WTC11 (cell line): ENCODE measurements around the gene RRAGD. TPM values are rescaled to one million over a fixed set of nuclear protein-coding genes. Genes with fewer than 3 reads are reported as not detected.

Source experiments
- ATAC-seq: fragments of 200-7000 bp; cut with Tn5 transposase; 2 replicates; pipeline ENCODE4 v1.10.0; 2021; ENCODE audit warnings: mild to moderate bottlenecking, moderate library complexity
- CTCF ChIA-PET: fragments of 300-600 bp; sonication (Branson Sonifier 250); formaldehyde crosslinking; loops from one replicate; lab custom pipeline; 2021; ENCODE audit warnings: antibody characterized with exemption; lab: Charles Lee
- POLR2A ChIA-PET: fragments of 350-600 bp; sonication (Branson Sonifier 250); formaldehyde crosslinking; loops from one replicate; lab custom pipeline; 2021; ENCODE audit warnings: antibody characterized with exemption; lab: Charles Lee
- DNase-seq: peaks from one replicate; pipeline ENCODE4 v3.0.0; 2021; ENCODE audit warnings: low spot score
- H3K27ac Mint-ChIP-seq: 2 replicates; pipeline ENCODE4 v1.8.0; 2021; ENCODE audit warnings: mixed read lengths
- H3K27me3 Mint-ChIP-seq: 2 replicates; pipeline ENCODE4 v1.8.0; 2021; ENCODE audit warnings: low read depth, mild to moderate bottlenecking, moderate library complexity, mixed read lengths
- H3K36me3 Mint-ChIP-seq: 2 replicates; pipeline ENCODE4 v1.8.0; 2021; ENCODE audit warnings: mixed read lengths
- H3K4me1 Mint-ChIP-seq: 2 replicates; pipeline ENCODE4 v1.8.0; 2022; ENCODE audit warnings: mixed read lengths
- H3K4me3 Mint-ChIP-seq: 2 replicates; pipeline ENCODE4 v1.8.0; 2021; ENCODE audit warnings: mild to moderate bottlenecking, moderate library complexity, mixed read lengths
- H3K9me3 Mint-ChIP-seq: 2 replicates; pipeline ENCODE4 v1.8.0; 2021; ENCODE audit warnings: mixed read lengths
- ATF6 ChIP-seq: sonication (generic); formaldehyde crosslinking; IDR thresholded peaks from 2 replicates; pipeline ENCODE4 v1.8.1; 2023; ENCODE audit warnings: mild to moderate bottlenecking, missing genetic modification reagents
- ELF4 ChIP-seq: sonication (generic); formaldehyde crosslinking; IDR thresholded peaks from 2 replicates; pipeline ENCODE4 v1.8.1; 2022; ENCODE audit warnings: low read depth, mild to moderate bottlenecking, moderate library complexity, missing genetic modification reagents
- EMX1 ChIP-seq: fragments of 250-450 bp; sonication (Bioruptor Pico); IDR thresholded peaks from 2 replicates; pipeline ENCODE4 v1.8.0; 2021; ENCODE audit warnings: mild to moderate bottlenecking
- ETV6 ChIP-seq: sonication (generic); formaldehyde crosslinking; IDR thresholded peaks from 2 replicates; pipeline ENCODE4 v1.8.1; 2022; ENCODE audit warnings: mild to moderate bottlenecking, missing genetic modification reagents
- FOXP1 ChIP-seq: sonication (generic); formaldehyde crosslinking; IDR thresholded peaks from 2 replicates; pipeline ENCODE4 v1.8.0; 2022; ENCODE audit warnings: missing genetic modification reagents, mild to moderate bottlenecking, moderate library complexity, borderline replicate concordance
- GRHL2 ChIP-seq: fragments of 250-450 bp; sonication (Bioruptor Pico); IDR thresholded peaks from 2 replicates; pipeline ENCODE4 v1.8.0; 2022; ENCODE audit warnings: mild to moderate bottlenecking, moderate library complexity; ENCODE audit not compliant: insufficient replicate concordance, severe bottlenecking
- OVOL2 ChIP-seq: fragments of 250-450 bp; sonication (Bioruptor Pico); IDR thresholded peaks from 2 replicates; pipeline ENCODE4 v1.9.0; 2021; ENCODE audit warnings: mild to moderate bottlenecking, borderline replicate concordance
- PRRX2 ChIP-seq: fragments of 250-450 bp; sonication (Bioruptor Pico); IDR thresholded peaks from 2 replicates; pipeline ENCODE4 v1.8.0; 2021; ENCODE audit warnings: mild to moderate bottlenecking
- TCF7 ChIP-seq: sonication (generic); formaldehyde crosslinking; IDR thresholded peaks from 2 replicates; pipeline ENCODE4 v1.8.0; 2022; ENCODE audit warnings: mild to moderate bottlenecking, low read depth, missing genetic modification reagents, moderate library complexity
- ZNF219 ChIP-seq: sonication (generic); formaldehyde crosslinking; IDR thresholded peaks from 2 replicates; pipeline ENCODE4 v1.8.0; 2023; ENCODE audit warnings: missing genetic modification reagents, mild to moderate bottlenecking, borderline replicate concordance
- ZNF263 ChIP-seq: sonication (generic); formaldehyde crosslinking; IDR thresholded peaks from 2 replicates; pipeline ENCODE4 v1.8.1; 2022; ENCODE audit warnings: low read depth, mild to moderate bottlenecking, moderate library complexity, missing genetic modification reagents
- ZNF317 ChIP-seq: sonication (generic); formaldehyde crosslinking; IDR thresholded peaks from 2 replicates; pipeline ENCODE4 v1.8.1; 2023; ENCODE audit warnings: low read depth, mild to moderate bottlenecking, moderate library complexity, missing genetic modification reagents, borderline replicate concordance
- ZNF396 ChIP-seq: fragments of 250-450 bp; sonication (Bioruptor Pico); IDR thresholded peaks from 2 replicates; pipeline ENCODE4 v1.8.0; 2021; ENCODE audit warnings: mild to moderate bottlenecking, moderate library complexity, borderline replicate concordance
- ZNF423 ChIP-seq: fragments of 250-450 bp; sonication (Bioruptor Pico); IDR thresholded peaks from 2 replicates; pipeline ENCODE4 v2.1.2; 2022; ENCODE audit warnings: mild to moderate bottlenecking, moderate library complexity
- total RNA-seq: library from RNA; stranded (reverse); gene quantifications from 3 replicates; pipeline ENCODE4 v1.2.3, GENCODE V29; 2021
- TF ChIP-seq, protein P1 (sequence below): sonication (generic); formaldehyde crosslinking; IDR thresholded peaks from 2 replicates; pipeline ENCODE4 v1.8.1; 2022; ENCODE audit warnings: mild to moderate bottlenecking, missing genetic modification reagents, moderate library complexity, borderline replicate concordance
- TF ChIP-seq, protein P2 (sequence below): fragments of 250-450 bp; sonication (Bioruptor Pico); conservative IDR thresholded peaks from 2 replicates; pipeline ENCODE4 v1.9.0; 2021; ENCODE audit warnings: mild to moderate bottlenecking

RRAGD gene
- total RNA-seq, 1 experiment from 2014 or later, result 25.4 TPM

GRCh38 chr6:89443658-89444057 lies 31.6 kb upstream of the RRAGD start (continued):
- no peak for TF ChIP-seq ATF6 (CRISPR knock-in tag)
- TF ChIP-seq, protein P1, sequence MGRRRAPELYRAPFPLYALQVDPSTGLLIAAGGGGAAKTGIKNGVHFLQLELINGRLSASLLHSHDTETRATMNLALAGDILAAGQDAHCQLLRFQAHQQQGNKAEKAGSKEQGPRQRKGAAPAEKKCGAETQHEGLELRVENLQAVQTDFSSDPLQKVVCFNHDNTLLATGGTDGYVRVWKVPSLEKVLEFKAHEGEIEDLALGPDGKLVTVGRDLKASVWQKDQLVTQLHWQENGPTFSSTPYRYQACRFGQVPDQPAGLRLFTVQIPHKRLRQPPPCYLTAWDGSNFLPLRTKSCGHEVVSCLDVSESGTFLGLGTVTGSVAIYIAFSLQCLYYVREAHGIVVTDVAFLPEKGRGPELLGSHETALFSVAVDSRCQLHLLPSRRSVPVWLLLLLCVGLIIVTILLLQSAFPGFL, result no peak

- peaks cover 61% of the 10 kb centered on the region for H3K27me3 Mint-ChIP-seq
- peaks cover 13% of the 10 kb centered on the region for H3K4me1 Mint-ChIP-seq
- no peaks in the 10 kb centered on the region for H3K36me3 Mint-ChIP-seq
- TF ChIP-seq EMX1 (CRISPR knock-in tag), result no peak
- no peak for TF ChIP-seq FOXP1 (CRISPR knock-in tag)
- no peak for TF ChIP-seq ETV6 (CRISPR knock-in tag)
- TF ChIP-seq ZNF423 (CRISPR knock-in tag), result no peak
- TF ChIP-seq PRRX2 (CRISPR knock-in tag), result no peak
- no peak overlapping the region for H3K27ac Mint-ChIP-seq
- ChIA-PET POLR2A (no interaction called here), CTCF (interaction anchor here (1.0 to 1.6 kb wide), 2 partner anchors 68 to 172 kb away, joined by 3 to 7 read pairs; no protein-coding TSS in a partner anchor)
- peaks cover 15% of the 10 kb centered on the region for H3K9me3 Mint-ChIP-seq
- DNase-seq, result no peak
- H3K4me3 Mint-ChIP-seq, result no peak overlapping the region
- peak; percentile 56; the same call in 1 of the 2 replicates for ATAC-seq
Observed at GRCh38 chr6:89440200-89440599, 28.1 kb upstream of the RRAGD start.

DNA sequence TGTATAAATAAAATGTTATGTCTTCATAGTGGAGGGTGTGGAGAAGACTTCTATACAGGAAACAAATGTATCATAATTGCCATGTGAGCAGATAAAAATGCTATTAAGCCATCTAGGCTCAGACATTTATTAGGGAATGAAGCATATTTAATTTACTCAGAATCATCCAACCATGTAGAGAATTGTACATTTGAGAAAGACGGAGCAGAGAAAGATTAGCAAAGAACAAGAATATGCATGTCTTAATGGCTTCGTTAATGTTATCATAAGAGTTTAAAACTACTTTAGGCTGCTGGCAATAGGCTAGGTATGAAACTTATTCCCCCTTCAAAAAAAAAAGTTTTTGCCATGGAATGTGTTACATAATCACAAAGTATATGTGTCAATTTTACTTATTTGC lies 26.9 kb upstream of the RRAGD start:
- peaks cover 15% of the 10 kb centered on the region for H3K9me3 Mint-ChIP-seq
- POLR2A ChIA-PET, result no interaction called here
- peaks cover 22% of the 10 kb centered on the region for H3K4me1 Mint-ChIP-seq
- CTCF ChIA-PET, result no interaction called here
- DNase-seq, result no peak
- TF ChIP-seq ZNF396 (CRISPR knock-in tag) (no peak), ELF4 (CRISPR knock-in tag) (no peak), ATF6 (CRISPR knock-in tag) (no peak), ZNF317 (no peak), ZNF423 (CRISPR knock-in tag) (no peak), ZNF263 (CRISPR knock-in tag) (no peak), OVOL2 (CRISPR knock-in tag) (no peak), GRHL2 (CRISPR knock-in tag) (no peak), PRRX2 (CRISPR knock-in tag) (no peak), TCF7 (CRISPR knock-in tag) (no peak), ZNF219 (CRISPR knock-in tag) (no peak)
- TF ChIP-seq, protein P2, sequence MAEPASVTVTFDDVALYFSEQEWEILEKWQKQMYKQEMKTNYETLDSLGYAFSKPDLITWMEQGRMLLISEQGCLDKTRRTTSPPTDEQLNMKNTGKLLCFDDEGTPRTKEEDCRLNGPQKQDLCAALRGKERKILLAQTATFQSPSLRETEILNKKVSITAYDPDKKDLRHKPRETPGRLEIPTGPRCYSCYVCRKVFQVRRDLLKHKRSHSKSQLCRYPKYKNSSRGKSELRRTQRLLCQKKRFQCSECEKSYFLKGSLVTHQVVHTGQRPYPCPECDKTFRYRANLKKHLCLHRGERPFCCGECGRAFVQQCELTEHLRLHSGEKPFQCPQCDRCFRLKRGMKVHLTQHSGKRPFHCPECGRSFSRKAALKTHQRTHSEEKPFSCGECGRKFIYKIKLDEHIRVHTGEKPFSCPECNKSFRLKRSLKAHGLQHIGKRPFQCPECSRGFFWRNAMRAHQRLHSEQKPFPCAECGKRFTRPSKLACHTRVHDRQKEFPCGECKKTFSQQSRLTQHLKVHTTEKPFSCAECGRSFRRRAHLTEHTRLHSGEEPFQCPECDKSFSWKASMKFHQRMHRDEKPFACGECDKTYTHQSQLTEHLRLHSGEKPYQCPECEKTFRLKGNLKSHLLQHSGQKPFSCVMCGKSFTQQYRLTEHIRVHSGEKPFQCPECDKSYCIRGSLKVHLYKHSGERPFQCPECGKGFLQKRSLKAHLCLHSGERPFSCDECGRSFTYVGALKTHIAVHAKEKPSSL (CRISPR knock-in tag), result no peak
- H3K27me3 Mint-ChIP-seq, result peaks cover 73% of the 10 kb centered on the region
- H3K36me3 Mint-ChIP-seq, result no peaks in the 10 kb centered on the region
- H3K27ac Mint-ChIP-seq, result no peak overlapping the region
- ATAC-seq, result no peak
- H3K4me3 Mint-ChIP-seq, result no peak overlapping the region
